Suprapubic skin (tissue), 4 donors: ENCODE data around the gene CEP57.

Experiments used
- CTCF ChIP-seq, 2 donors: fragments of 200-600 bp in 1 of 2; fragments of 450-650 bp in 1 of 2; sonication (generic) in 1 of 2; IDR thresholded peaks; one replicate each; pipeline ENCODE4 v1.5.1; 2016 to 2019; ENCODE audit warnings: antibody characterized with exemption in 2 of 2, mild to moderate bottlenecking in 1 of 2, moderate library complexity in 1 of 2
- POLR2A ChIP-seq, 2 donors: fragments of 450-650 bp; IDR thresholded peaks; one replicate each; pipeline ENCODE4 v1.6.1; 2017; ENCODE audit warnings: antibody characterized with exemption in 2 of 2, mild to moderate bottlenecking in 2 of 2, moderate library complexity in 2 of 2
- POLR2AphosphoS5 ChIP-seq, 3 donors: sonication (generic); formaldehyde crosslinking; IDR thresholded peaks; one replicate each; pipeline ENCODE4 v1.6.1; 2017; ENCODE audit warnings: antibody characterized with exemption in 3 of 3

- TF ChIP-seq CTCF (IDR thresholded peaks at IDR 0.05) (no peak), POLR2AphosphoS5 (IDR thresholded peaks at IDR 0.05) (no peak), POLR2A (IDR thresholded peaks at IDR 0.05) (no peak)
These were observed 23.6 kb upstream of the CEP57 start for GRCh38 chr11:95766701-95767100.
